Activated CD4-positive, alpha-beta T cell treated with anti-CD3 and anti-CD28 coated beads, Interleukin-2, Interleukin-4, amounts not matched to agents 100 ng/mL and 50 ng/mL, durations not matched to agents 16 hours and 8 hours (primary cell): Measurements from ENCODE around the gene OPCML.

Source experiments
- DNase-seq: peaks from one replicate; pipeline ENCODE4 v3.0.0-alpha.2; 2020; ENCODE audit warnings: low spot score

The OPCML gene

GRCh38 chr11:132658696-132659095 lies 873.6 kb downstream of the OPCML start:
- DNase-seq: no peak

DNA sequence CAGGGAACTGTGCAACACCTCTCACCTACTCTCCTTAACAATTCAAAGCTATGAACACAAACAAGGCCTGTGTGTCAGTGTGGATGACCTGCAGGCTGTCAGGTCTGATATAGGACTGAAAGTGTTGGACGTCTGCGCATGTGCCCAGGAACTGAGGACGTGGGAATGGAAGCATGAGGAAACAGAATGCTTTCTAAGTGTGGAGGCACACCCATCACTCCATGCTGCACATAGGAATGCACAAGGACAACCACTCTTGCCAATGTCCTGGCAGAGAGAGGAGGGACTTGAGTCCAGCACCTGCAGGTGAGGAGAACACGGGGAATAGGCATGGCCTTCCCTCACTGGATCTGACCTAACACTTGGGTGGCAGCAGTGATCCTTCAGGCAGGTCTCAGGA lies 874.3 kb downstream of the OPCML start:
- no peak for DNase-seq

GRCh38 chr11:132655187-132655855 lies 877.0 kb downstream of the OPCML start:
- DNase-seq: no peak

DNA sequence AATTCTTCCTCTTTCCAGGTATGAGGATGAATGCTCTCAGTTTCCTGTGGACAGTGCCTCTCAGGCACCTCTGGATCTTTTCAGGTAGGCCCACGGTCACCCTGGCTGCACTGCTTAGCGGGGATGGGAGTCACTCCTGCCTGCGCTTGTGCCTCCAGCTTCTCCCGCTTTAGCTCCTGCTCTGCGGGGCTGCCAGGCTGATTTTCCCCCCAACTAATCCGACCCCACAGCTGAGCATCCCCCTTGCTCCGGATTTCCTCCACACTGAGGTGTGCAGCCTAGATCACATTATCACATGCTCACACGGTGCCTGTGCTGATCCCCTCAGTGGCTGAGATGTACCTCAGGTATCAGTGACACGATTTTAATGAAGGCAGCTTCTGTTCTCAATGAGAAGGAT lies 879.1 kb downstream of the OPCML start:
- no peak for DNase-seq

DNA sequence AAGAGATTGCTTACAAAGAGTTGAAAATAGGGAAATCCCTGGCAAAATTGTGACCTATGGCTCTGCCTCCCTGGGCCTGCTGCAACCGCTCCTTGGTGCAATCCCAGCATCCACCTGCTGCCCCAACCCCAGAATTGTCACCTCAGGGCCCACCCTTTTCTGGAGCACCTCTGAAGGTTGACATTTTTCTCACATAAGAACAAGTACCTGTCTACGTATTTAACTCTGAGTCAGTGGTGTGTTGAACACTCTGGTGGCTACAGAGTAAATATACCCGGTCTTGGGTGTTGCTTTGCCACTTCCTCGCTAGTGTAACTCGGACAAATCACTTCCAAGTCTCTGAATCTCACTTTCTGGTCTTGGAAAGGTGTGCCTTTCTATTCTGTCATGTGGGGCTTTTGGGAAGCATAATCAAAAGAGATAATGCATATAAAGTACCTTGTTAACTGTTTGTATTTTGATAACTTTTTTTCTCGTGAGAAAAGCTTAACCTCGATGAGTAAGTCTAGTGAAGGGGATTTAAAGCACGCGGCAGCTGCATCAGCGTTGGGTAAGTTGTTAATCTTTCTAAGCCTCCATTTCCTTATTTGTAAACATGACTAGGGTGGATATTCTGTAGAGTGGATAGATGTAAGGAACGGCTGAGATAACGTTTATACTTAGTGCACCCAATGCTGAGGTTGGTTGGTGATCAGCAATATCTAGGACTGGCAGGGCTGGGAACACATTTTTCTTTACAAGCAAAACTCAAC lies 881.2 kb downstream of the OPCML start:
- DNase-seq: no peak

GRCh38 chr11:132649277-132649676 lies 883.0 kb downstream of the OPCML start:
- DNase-seq: no peak

- no peak for DNase-seq
These were observed 883.5 kb downstream of the OPCML start for GRCh38 chr11:132648851-132649250.

GRCh38 chr11:132646890-132647289 lies 885.4 kb downstream of the OPCML start:
- DNase-seq: no peak

GRCh38 chr11:132644520-132645239 lies 887.6 kb downstream of the OPCML start:
- DNase-seq: no peak

- no peak for DNase-seq
These were observed 889.1 kb downstream of the OPCML start for GRCh38 chr11:132643239-132643638.

- no peak for DNase-seq
These were observed 891.3 kb downstream of the OPCML start for GRCh38 chr11:132640952-132641351.

- no peak for DNase-seq
These were observed 892.3 kb downstream of the OPCML start for GRCh38 chr11:132639986-132640385.

- DNase-seq: no peak
These were observed 892.9 kb downstream of the OPCML start for GRCh38 chr11:132639403-132639802.

DNA sequence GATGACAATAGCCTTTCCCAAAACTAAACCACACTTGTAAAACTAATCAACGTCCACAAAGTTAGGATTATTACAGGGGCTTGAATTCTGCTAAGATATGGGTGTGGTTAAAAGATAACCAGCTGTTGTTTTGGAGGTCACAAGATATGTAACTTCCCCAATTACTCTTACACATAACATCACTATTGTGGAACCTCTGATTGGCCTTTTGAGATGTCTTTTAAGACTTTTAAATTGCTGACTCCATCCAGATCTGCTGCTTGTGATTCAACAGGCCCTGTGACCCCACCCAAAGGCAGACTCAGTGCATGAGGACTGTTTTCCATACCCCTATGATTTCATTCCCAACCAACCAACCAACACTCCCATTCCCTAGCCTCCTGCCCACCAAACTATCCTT lies 893.9 kb downstream of the OPCML start:
- DNase-seq: no peak

DNA sequence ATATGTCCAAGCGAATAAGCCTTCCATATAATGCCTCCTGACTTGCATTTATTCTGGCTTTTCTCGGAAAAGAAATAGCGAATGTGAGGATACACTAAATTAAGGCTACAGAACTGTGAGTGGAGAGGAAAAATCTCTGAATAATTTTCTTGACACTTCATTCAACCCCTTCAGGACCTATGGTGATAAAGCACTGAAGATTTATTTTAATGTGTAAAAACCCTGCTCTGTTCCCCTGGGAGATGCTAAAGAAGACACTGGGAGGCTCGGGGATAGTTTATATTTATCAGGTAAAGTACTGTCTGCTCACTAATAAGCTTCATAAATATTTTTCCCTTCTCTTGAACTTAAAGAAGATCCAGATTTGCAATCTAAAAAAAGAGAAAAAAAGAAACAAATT lies 895.8 kb downstream of the OPCML start:
- DNase-seq: no peak

- no peak for DNase-seq
These were observed 899.6 kb downstream of the OPCML start for GRCh38 chr11:132632641-132633124.

- no peak for DNase-seq
These were observed 900.3 kb downstream of the OPCML start for GRCh38 chr11:132631989-132632388.

DNA sequence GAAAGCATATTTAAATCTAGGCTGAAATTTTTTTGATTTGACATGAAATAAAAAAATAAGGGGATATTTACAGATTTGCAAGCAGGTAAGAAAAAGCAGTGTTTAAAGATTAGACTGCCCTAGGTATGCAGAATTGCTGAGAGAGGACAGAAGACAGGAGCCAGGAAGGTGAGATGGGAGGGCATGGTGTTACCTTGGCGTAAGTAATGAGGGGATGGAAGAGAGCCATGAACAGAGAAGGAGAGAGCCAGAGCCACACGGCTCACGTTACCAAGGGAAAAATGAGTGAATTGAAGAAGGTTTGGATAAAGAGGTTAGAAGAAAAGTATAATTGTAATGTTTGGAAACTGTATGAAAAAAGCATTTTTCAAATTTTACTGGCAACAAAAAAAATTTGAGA lies 904.3 kb downstream of the OPCML start:
- no peak for DNase-seq

DNA sequence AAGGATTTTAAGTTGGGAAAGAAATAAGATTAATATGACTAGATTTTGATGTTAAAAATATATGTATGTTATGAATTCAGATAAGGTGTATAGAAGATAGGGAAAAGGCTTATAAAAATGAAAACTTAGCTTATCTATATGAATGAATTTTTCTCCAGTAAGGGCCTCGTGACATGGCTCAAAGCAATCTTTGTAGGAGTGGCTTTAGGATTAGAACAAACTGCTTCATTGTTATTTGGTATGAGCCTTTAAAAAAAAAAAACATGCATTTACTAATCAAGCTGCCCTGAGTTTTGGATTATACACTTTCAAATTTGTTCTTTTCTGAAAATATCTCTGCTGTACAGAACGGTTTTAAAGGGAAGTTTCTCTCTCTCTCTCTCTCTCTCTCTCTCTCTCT lies 905.9 kb downstream of the OPCML start:
- no peak for DNase-seq

GRCh38 chr11:132623511-132623910 lies 908.8 kb downstream of the OPCML start:
- no peak for DNase-seq

- DNase-seq: no peak
These were observed 910.2 kb downstream of the OPCML start for GRCh38 chr11:132621976-132622580.

DNA sequence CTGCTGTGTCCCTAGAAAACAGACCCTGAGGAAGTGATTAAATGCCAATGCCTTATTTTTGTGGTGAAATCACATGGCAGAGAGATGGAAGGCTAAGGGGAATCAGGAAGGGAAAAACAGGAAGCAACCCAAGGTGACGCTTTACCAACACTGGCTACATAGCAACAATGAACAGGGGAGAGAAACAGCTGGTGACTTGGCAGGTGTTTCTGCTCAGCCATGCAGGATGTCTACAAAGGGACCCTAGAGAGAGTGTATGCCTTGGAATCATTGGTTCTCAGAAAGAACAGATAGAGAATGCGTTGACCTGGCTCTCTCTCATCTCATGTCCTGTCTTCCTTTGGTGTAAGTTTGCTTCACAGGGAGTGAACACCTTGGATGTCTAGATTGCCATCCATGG lies 911.9 kb downstream of the OPCML start:
- DNase-seq: no peak

DNA sequence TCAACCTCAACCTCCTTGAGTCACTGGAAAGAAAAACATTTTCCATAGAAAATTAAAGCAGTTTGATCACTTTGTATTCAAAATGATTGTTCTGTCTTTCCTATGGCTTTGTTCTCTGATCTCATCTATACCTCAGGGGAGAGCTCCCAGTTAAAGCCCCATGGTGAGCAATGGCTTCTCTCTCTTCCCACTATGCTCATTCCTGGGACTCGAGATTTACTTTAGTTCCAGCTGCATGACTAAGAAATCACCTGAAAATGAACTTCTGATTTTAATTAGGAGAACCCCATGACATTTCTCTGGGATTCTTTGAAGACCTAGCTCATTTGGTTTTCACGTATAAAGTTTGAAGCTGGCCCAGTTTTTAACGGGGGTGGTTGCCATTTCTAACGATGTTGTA lies 921.5 kb downstream of the OPCML start:
- no peak for DNase-seq
